AG09319 (cell line): ENCODE measurements around the gene ATP6V1E1.
"Not testable (repeated sequence)": the region's sequence is repeated elsewhere in the genome, so short reads cannot be mapped to it uniquely, and the experiment has no call there.

Experiments used
- DNase-seq: peaks from one replicate; pipeline ENCODE4 v3.0.0-alpha.2; 2010; ENCODE audit warnings: low read depth; ENCODE audit errors: extremely low read depth
- CTCF ChIP-seq: IDR thresholded peaks from 2 replicates; pipeline ENCODE4 v1.5.1; 2011; ENCODE audit warnings: low read depth, mild to moderate bottlenecking, inconsistent platforms, low read length, moderate library complexity

Gene ATP6V1E1

GRCh38 chr22:17628406-17629172 lies at the start of gene ATP6V1E1:
Gene ATP6V1E1, minus strand, starts transcription at chr22:17628749. Its CDS starts 114 bp downstream, at chr22:17628635.
- no peak for TF ChIP-seq CTCF
- peak; percentile 89 for DNase-seq

DNA sequence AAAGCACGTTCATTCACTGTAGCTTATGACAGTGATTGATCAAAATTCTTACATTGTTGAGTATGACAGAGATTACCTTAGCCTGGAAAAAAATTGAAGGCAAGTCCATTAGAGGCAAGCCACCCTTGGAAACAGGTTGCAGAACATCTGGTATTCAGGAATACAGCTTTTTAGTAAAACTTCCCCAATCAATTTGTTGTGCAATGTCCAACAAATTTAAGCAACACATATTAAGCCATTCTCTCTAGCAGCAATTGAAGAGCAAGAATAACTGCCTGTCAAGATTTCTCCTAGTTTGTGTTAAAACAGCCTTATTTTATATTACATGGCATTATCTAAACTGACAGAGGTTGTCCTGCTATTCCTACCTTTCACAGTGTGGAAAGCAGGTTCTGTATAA lies 47.0 kb upstream of the ATP6V1E1 start:
- TF ChIP-seq CTCF: no peak
- no peak for DNase-seq

- DNase-seq: no peak
- TF ChIP-seq CTCF: no peak
Measured at GRCh38 chr22:17674152-17674551, 45.6 kb upstream of the ATP6V1E1 start.

GRCh38 chr22:17672417-17672991 lies 44.0 kb upstream of the ATP6V1E1 start:
- no peak for TF ChIP-seq CTCF
- DNase-seq: peak; percentile 60

DNA sequence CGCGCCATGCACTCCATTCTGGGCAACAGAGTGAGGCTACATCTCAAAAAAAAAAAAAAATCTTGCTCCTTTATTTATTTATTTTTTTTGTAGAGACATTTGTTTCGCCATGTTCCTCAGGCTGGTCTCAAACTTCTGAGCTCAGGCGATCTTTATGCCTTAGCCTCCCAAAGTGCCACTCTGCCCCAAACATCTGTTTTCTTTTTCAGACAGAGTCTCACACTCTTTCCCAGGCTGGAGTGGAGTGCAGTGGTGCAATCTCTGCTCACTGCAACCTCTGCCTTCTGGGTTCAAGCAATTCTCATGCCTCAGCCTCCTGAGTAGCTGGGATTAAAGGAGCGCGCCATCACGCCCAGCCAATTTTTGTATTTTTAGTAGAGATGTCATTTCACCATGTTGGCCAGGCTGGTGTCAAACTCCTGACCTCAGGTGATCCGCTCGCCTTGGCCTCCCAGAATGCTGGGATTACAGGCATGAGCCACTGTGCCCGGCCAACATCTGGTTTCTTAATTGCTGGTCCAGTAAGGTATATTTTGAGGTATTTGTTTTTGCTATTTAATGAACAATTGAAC lies 43.1 kb upstream of the ATP6V1E1 start:
- not testable (repeated sequence) for DNase-seq

- DNase-seq: no peak
- no peak for TF ChIP-seq CTCF
Measured at GRCh38 chr22:17665854-17666253, 37.3 kb upstream of the ATP6V1E1 start.

GRCh38 chr22:17665248-17665647 lies 36.7 kb upstream of the ATP6V1E1 start:
- no peak for DNase-seq

More at GRCh38 chr22:17665248-17665647, 36.7 kb upstream of the ATP6V1E1 start:
- TF ChIP-seq CTCF: no peak
